Prostate gland (tissue), 2 donors: ENCODE results near the gene ACCSL. TPM values are rescaled to one million over a fixed set of nuclear protein-coding genes. Genes with fewer than 3 reads are reported as not detected.

Experiments
- DNase-seq: peaks from one replicate; pipeline ENCODE4 v3.0.0-alpha.2; 2019; ENCODE audit warnings: low spot score
- H3K27ac ChIP-seq, 2 donors: fragments of 200-600 bp; sonication (generic); 2 replicates each; pipeline ENCODE4 v1.5.1; 2017 to 2019
- H3K27me3 ChIP-seq: fragments of 200-600 bp; sonication (generic); replicated peaks from 2 replicates; pipeline ENCODE4 v1.5.1; 2019; ENCODE audit not compliant: insufficient read depth
- H3K36me3 ChIP-seq, 2 donors: fragments of 200-600 bp; sonication (generic); 1 replicate in 1 of 2; 2 replicates in 1 of 2; pipeline versions ENCODE4 v1.5.1 to v1.8.1; 2017 to 2019
- H3K4me1 ChIP-seq: fragments of 200-600 bp; sonication (generic); replicated peaks from 2 replicates; pipeline ENCODE4 v1.5.1; 2019
- H3K4me3 ChIP-seq, 2 donors: fragments of 200-600 bp; sonication (generic); 2 replicates each; pipeline ENCODE4 v1.5.1; 2017 to 2019
- H3K9me3 ChIP-seq: fragments of 200-600 bp; sonication (generic); 2 replicates; pipeline ENCODE4 v1.5.1; 2017
- CTCF ChIP-seq, 4 experiments: fragments of 200-600 bp in 2 of 4; fragments of 450-650 bp in 2 of 4; sonication (generic) in 2 of 4; IDR thresholded peaks; 1 replicate in 3 of 4; 2 replicates in 1 of 4; pipeline ENCODE4 v1.5.1; 2016 to 2019; ENCODE audit warnings: antibody characterized with exemption in 4 of 4, mild to moderate bottlenecking in 2 of 4, moderate library complexity in 2 of 4
- POLR2A ChIP-seq: fragments of 450-650 bp; IDR thresholded peaks from one replicate; pipeline ENCODE4 v1.6.1; 2016; ENCODE audit warnings: antibody characterized with exemption, mild to moderate bottlenecking
- POLR2AphosphoS5 ChIP-seq: sonication (generic); formaldehyde crosslinking; IDR thresholded peaks from one replicate; pipeline ENCODE4 v1.6.1; 2017; ENCODE audit warnings: antibody characterized with exemption
- WGBS: methylation state at CpG from one replicate; pipeline ENCODE4 v1.1.5; 2018; 5-methylcytosine and 5-hydroxymethylcytosine counted together
- intact Hi-C: fragments of 100-400 bp; cut with DNase I; formaldehyde crosslinking; loops from one replicate; pipeline ENCODE4 v1.14.2; 2022
- total RNA-seq, 2 donors: library from RNA; depleted of rRNA; stranded (reverse); fragments of >200 nt; gene quantifications; one replicate each; pipeline ENCODE4 v1.1.0, GENCODE V29; 2016

The ACCSL gene
- total RNA-seq, 2 donors from 2014 or later: not detected

GRCh38 chr11:44006917-44007361 lies 40.8 kb upstream of the ACCSL start:
- no peak for TF ChIP-seq POLR2A
- no peak for TF ChIP-seq CTCF (IDR thresholded peaks at IDR 0.05)
- WGBS: 85% methylated on average over 10 of the region's 11 CpGs
- no peaks in the 10 kb centered on the region for H3K27me3 ChIP-seq
- H3K4me3 ChIP-seq: no peak overlapping the region
- no peaks in the 10 kb centered on the region for H3K36me3 ChIP-seq
- H3K9me3 ChIP-seq: no peaks in the 10 kb centered on the region
- no peak for DNase-seq
- no peak overlapping the region for H3K27ac ChIP-seq
- intact Hi-C loops: no loop called here
- no peaks in the 10 kb centered on the region for H3K4me1 ChIP-seq

- no peak for DNase-seq
- intact Hi-C loops: no loop called here
- Histone ChIP-seq H3K27ac (no peak overlapping the region), H3K27me3 (no peaks in the 10 kb centered on the region), H3K4me1 (no peaks in the 10 kb centered on the region), H3K4me3 (no peak overlapping the region), H3K36me3 (no peaks in the 10 kb centered on the region), H3K9me3 (no peaks in the 10 kb centered on the region)
- TF ChIP-seq POLR2AphosphoS5: no peak
- no peak for TF ChIP-seq POLR2A
- no peak for TF ChIP-seq CTCF (IDR thresholded peaks at IDR 0.05)
- WGBS: 91% methylated on average over 5 of the region's 5 CpGs
Measured at GRCh38 chr11:44007481-44008087, 40.2 kb upstream of the ACCSL start.

GRCh38 chr11:44008088-44008501 lies 39.7 kb upstream of the ACCSL start:
- DNase-seq: no peak
- TF ChIP-seq POLR2A (no peak), CTCF (IDR thresholded peaks at IDR 0.05) (no peak), POLR2AphosphoS5 (no peak)
- Histone ChIP-seq H3K36me3 (no peaks in the 10 kb centered on the region), H3K4me1 (no peaks in the 10 kb centered on the region), H3K9me3 (no peaks in the 10 kb centered on the region), H3K4me3 (no peak overlapping the region), H3K27me3 (no peaks in the 10 kb centered on the region), H3K27ac (no peak overlapping the region)
- 92% methylated on average over 5 of the region's 5 CpGs for WGBS
- intact Hi-C loops: no loop called here

GRCh38 chr11:44008698-44009097 lies 39.1 kb upstream of the ACCSL start:
- H3K27me3 ChIP-seq: no peaks in the 10 kb centered on the region
- TF ChIP-seq CTCF (IDR thresholded peaks at IDR 0.05): no peak
- no peak for TF ChIP-seq POLR2AphosphoS5
- TF ChIP-seq POLR2A: no peak
- no peaks in the 10 kb centered on the region for H3K9me3 ChIP-seq
- H3K4me3 ChIP-seq: no peak overlapping the region
- intact Hi-C loops: no loop called here
- no peak for DNase-seq
- 86% methylated on average over 3 of the region's 3 CpGs for WGBS
- no peak overlapping the region for H3K27ac ChIP-seq
- H3K4me1 ChIP-seq: no peaks in the 10 kb centered on the region
- H3K36me3 ChIP-seq: no peaks in the 10 kb centered on the region

- intact Hi-C loops: no loop called here
- no peak overlapping the region for H3K27ac ChIP-seq
- no peaks in the 10 kb centered on the region for H3K36me3 ChIP-seq
- H3K4me3 ChIP-seq: no peak overlapping the region
- H3K9me3 ChIP-seq: no peaks in the 10 kb centered on the region
- no peak for TF ChIP-seq POLR2AphosphoS5
- TF ChIP-seq POLR2A: no peak
- no peak for TF ChIP-seq CTCF (IDR thresholded peaks at IDR 0.05)
- no peak for DNase-seq
- H3K27me3 ChIP-seq: no peaks in the 10 kb centered on the region
- H3K4me1 ChIP-seq: no peaks in the 10 kb centered on the region
- 88% methylated on average over 4 of the region's 4 CpGs for WGBS
Measured at GRCh38 chr11:44010789-44011251, 37.0 kb upstream of the ACCSL start.
